Measurements from ENCODE around the gene SLC19A3.
"Not testable (repeated sequence)": the region's sequence is repeated elsewhere in the genome, so short reads cannot be mapped to it uniquely, and the experiment has no call there.

SLC19A3 gene

DNA sequence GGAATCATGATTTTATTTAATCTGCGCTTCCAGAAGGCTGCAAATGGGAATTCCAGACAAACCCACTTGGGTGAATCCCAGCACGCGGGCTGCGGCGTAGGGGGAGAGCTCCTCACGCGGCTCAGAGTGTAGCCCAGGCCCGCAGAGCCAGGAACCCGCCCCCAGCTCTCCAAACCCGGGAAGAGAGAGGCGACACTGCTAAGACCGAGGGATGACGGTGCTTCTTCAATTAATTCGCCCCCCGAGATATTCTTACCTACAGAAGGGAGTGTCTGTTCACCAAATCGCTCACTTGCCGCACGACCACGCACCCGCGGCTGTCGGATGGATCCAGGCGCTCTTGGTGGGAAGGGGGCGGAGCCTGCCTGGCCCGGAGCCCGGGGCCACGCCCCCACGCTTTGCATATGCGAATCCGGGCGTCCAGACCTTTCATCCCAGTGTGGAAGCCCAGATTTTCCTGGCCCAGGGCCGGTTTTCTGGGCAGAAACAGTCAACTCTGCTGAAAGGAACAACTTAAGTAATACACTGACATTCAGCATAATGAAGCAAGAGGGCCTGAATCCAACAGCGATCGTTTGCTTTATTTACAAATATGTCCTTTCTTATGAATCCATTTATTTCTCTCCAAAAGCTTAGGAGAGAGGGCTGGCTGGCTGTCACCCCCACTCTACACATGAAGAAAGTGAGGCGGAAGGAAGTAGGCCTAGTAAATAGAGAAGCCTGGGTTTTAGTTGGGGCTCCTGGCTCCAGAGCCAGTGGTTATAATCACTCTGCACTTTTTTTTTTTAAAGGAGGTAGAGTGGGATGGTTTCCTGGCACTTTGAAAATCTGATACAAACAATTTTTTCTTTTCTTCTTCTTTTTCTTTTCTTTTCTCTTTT, at the start of gene SLC19A3:
TSS of gene SLC19A3 (minus strand) at position 342 of the 881 bp plus-strand sequence. CDS start 15,710 bp downstream, outside the sequence.
- Mint-ChIP-seq H3K9me3 (no peaks in the 10 kb centered on the region), H3K27ac (no peak within 1 kb of the TSS), H3K4me3 (no peak within 1 kb of the TSS), H3K4me1 (ENCODE audit: low read depth) (peaks cover 3% of the 10 kb centered on the region), H3K36me3 (ENCODE audit: low read depth) (no peaks in the 10 kb centered on the region), H3K27me3 (peaks cover 29% of the 10 kb centered on the region)

DNA sequence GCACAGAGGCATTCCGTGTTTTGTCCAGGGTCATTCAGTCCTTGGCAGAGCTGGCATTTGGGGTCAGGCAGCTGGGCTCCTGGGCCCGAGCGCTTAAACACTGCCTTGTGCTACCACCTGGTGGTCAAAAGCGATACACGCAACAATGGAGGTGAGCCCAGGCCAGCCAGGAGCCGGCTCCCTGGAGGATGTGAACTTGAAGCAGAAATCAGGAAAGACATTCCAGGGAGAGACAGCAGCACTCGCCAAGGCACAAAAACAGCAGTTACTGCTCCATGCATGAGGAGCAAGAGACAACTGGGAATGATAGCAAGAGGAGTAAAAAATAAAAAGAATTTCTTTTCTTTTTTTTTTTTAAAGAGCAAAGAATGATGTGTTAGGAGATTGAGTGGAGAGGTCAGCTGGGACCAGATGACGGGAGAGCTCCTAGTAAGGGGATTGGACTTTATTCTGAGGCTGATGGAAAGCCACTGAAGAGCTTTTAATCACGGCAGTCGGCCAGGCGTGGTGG, 48.6 kb upstream of the SLC19A3 start:
- Mint-ChIP-seq H3K4me1 (ENCODE audit: low read depth) (no peaks in the 10 kb centered on the region), H3K4me3 (no peak overlapping the region), H3K27ac (no peak overlapping the region), H3K36me3 (ENCODE audit: low read depth) (no peaks in the 10 kb centered on the region), H3K27me3 (no peaks in the 10 kb centered on the region), H3K9me3 (no peaks in the 10 kb centered on the region)

DNA sequence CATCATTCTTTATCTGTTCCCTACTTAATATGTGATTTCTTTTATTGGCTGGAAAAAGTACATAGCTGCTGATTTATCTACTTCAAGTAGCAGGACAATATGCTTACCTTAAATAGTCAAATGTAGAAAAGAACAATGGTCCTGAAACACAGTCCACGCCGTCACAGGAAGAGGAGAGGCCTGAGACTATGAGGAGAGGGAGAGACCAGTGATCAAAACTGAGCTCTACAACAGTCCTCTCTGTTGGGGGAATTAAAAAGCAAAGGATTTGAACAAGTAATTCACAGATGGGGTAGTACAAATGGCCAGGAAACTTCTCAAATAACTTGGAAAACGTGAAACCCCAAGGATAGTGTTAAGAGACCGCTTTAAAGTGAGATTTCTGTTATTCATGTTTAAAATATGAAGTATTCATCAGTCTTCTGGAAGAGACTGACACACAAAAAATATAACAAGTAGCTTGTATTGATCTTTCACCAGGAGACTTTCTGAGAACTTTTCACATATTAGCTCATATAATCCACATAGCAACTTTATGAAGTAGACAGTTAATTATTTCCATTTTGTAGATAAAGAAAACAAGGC, 48.1 kb upstream of the SLC19A3 start:
- Mint-ChIP-seq H3K9me3 (no peaks in the 10 kb centered on the region), H3K4me1 (ENCODE audit: low read depth) (no peaks in the 10 kb centered on the region), H3K4me3 (no peak overlapping the region), H3K27ac (no peak overlapping the region), H3K36me3 (ENCODE audit: low read depth) (no peaks in the 10 kb centered on the region), H3K27me3 (no peaks in the 10 kb centered on the region)

DNA sequence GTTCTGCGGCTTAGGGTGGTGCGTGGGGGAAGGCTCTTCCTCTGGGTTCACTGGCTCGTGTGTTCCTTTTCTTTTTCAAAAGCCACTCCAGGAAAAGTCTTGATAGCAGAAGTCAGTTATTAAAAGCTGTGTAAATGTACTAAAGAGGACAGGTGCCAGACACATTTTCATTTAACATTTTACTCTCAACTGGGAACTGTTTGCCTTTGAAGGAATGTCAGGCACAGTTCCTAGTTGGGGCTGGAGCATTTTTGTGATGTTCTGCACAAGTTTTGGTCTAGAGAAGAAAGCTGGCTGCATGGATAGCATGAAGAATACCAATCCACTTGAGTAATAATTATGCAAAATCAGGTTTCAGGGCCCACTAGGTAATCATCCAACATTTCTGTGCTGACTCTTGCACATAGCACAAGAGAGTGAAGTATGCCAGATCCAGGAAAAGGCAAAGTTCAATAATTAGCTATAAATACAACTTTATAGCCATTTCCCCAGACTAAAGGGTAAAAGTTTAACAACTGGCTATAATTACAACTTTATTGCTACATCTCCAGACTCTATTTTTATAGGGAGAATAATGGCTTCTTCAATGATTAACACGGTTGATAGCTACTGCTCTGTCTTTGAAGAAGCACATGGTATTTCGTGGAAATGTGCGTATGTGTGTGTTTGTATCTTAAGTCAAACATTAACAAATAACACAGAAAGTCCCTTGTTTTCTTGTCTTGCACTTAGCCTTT, 44.1 kb upstream of the SLC19A3 start:
- H3K27ac Mint-ChIP-seq, result no peak overlapping the region

DNA sequence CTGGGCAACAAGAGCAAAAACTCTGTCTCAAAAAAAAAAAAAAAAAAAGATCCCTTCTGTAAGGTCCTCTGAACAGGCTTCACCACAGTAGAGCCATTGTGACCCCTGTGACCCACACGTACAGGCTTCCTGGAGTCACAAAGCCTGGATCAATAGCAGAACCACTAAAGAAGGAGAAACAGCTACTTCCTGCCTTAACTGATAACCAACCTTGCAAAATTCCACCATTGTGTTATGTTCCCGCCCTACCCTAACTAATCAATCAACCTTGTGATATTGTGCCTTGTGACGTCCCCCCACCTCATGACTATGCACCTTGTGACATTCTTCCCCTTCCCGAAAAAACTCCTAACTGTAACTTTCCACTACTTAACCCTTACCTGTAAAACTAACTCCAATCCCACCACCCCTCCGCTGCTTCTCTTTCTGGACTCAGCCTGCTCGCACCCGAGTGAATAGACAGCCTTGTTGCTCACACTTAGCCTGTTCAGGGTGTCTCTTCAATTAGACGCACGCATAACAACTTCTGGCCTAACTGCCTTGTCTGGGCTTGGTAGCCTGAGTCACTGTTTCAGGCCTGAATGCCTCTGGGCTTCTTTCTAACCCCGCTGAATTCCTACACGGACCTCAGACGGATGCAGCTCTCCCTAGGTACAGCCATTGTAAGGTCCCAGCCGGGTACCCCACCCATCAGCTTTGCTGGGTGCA, 41.7 kb upstream of the SLC19A3 start:
- Mint-ChIP-seq H3K9me3 (no peaks in the 10 kb centered on the region), H3K4me3 (no peak overlapping the region), H3K27me3 (peaks cover 5% of the 10 kb centered on the region), H3K4me1 (ENCODE audit: low read depth) (no peaks in the 10 kb centered on the region), H3K27ac (no peak overlapping the region), H3K36me3 (ENCODE audit: low read depth) (no peaks in the 10 kb centered on the region)

More for the DNA sequence above, 44.1 kb upstream of the SLC19A3 start:
- Mint-ChIP-seq H3K4me1 (ENCODE audit: low read depth) (no peaks in the 10 kb centered on the region), H3K4me3 (no peak overlapping the region), H3K36me3 (ENCODE audit: low read depth) (no peaks in the 10 kb centered on the region), H3K27me3 (no peaks in the 10 kb centered on the region), H3K9me3 (no peaks in the 10 kb centered on the region)

DNA sequence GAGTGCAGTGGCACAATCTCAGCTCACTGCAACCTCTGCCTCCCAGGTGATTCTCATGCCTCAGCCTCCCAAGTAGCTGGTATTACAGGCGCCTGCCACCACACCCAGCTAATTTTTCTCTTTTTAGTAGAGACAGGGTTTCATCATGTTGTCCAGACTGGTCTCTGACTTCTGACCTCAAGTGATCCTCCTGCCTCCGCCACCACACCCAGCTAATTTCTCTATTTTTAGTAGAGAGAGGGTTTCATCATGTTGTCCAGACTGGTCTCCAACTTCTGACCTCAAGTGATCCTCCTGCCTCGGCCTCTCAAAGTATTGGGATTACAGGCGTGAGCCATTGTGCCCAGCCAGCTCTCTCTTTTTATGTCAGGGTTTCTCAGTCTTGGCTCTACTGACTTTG, 38.4 kb upstream of the SLC19A3 start:
- not testable (repeated sequence) for H3K9me3 Mint-ChIP-seq; H3K4me1 Mint-ChIP-seq (ENCODE audit: low read depth); H3K27me3 Mint-ChIP-seq; H3K27ac Mint-ChIP-seq; H3K4me3 Mint-ChIP-seq; H3K36me3 Mint-ChIP-seq (ENCODE audit: low read depth)

DNA sequence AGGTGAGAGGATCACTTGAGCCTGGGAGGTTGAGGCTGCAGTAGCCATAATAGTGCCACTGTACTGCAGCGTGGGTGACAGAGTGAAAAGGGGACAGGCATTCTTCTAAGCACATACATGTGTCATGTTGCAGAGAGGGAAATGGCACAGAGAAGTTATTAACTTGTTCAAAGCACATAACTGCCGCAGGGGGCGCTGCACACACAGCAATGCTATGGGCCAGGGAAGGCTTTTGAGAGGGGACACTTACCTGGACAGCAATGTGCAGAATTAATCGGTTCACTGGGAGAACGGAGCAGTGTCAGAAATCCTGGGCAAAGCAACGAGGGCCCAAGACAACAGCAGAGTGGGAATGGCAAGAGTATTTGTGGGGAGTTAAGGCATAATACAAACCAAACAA, 30.3 kb upstream of the SLC19A3 start:
- Mint-ChIP-seq H3K4me3 (no peak overlapping the region), H3K27ac (no peak overlapping the region), H3K4me1 (ENCODE audit: low read depth) (no peaks in the 10 kb centered on the region), H3K36me3 (ENCODE audit: low read depth) (no peaks in the 10 kb centered on the region), H3K27me3 (peaks cover 4% of the 10 kb centered on the region), H3K9me3 (no peaks in the 10 kb centered on the region)

DNA sequence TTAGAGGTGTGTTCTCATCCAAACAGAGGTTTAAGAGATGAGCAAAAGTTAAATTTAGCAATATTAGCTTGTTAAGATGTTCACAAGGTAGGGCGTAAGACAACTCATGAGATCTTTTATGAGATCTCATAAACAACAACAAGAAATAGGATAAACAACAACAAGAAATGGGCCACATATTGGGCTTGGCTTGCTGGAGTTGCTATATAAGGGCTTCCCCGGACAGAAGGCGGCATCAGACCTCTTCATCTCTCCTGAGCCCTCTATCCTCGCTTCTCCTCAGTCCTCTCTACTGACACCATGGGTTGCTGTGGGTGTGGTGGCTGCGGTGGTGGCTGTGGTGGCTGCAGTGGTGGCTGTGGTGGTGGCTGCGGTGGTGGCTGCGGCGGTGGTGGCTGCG, 27.8 kb upstream of the SLC19A3 start, which contains the start of gene SCYGR8:
TSS of gene SCYGR8 (plus strand) at position 301 of the 400 bp plus-strand sequence. CDS start at position 301, 0 bp downstream.
- Mint-ChIP-seq H3K36me3 (ENCODE audit: low read depth) (no peaks in the 10 kb centered on the region), H3K4me1 (ENCODE audit: low read depth) (no peaks in the 10 kb centered on the region), H3K27ac (no peak within 1 kb of the TSS), H3K27me3 (peaks cover 4% of the 10 kb centered on the region), H3K9me3 (no peaks in the 10 kb centered on the region), H3K4me3 (no peak within 1 kb of the TSS)

DNA sequence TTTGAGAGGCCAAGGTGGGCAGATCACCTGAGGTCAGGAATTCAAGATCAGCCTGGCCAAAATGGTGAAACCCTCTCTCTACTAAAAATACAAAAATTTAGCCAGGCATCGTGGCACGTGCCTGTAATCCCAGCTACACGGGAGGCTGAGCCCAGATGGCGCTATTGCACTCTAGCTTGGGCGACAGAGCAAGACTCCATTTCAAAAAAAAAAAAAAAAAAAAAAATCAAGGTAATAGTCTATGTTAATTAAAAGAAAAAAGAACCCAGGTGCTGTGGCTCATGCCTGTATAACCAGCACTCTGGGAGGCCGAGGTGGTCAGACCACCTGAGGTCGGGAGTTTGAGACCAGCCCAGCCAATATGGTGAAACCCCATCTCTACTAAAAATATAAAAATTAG, 22.9 kb upstream of the SLC19A3 start:
- not testable (repeated sequence) for H3K4me1 Mint-ChIP-seq (ENCODE audit: low read depth); H3K4me3 Mint-ChIP-seq; H3K9me3 Mint-ChIP-seq; H3K27ac Mint-ChIP-seq; H3K36me3 Mint-ChIP-seq (ENCODE audit: low read depth); H3K27me3 Mint-ChIP-seq

DNA sequence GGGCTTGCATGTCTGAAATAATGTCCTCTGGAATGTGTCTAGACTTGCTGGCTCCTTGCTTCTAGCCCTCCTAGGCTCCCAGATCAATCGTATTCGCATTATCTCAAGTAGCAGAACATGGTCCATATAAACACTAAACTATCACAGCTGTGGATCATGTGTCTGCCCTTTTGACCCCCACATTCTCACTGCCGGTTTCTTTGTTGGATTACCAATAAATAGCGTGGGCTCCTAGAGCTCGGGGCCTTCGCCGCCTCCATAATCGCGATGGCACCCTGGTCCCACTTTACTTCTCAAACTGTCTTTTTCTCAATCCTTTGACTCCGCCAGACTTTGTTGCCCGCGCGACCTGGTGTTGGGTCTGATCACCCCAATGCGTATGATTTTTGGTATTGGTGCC, 21.5 kb upstream of the SLC19A3 start:
- H3K4me1 Mint-ChIP-seq (ENCODE audit: low read depth), result no peaks in the 10 kb centered on the region
- H3K27ac Mint-ChIP-seq, result no peak overlapping the region

DNA sequence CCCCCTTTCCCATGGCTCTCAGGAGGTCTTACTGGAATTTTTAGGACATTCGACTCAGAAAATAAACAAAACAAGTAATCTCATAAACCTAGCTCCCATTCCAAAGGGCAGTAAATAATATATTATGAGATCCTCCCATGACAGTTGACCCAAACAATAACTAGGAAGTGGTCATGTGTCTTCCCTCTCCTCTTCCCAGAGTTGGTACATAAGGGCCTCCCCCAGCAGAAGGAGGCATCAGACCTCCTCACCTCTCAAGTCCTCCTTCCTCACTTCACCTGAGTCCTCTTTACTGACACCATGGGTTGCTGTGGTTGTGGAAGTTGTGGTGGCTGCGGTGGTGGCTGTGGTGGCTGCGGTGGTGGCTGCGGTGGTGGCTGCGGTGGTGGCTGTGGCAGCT, 10.2 kb upstream of the SLC19A3 start, which contains the start of gene SCYGR7:
TSS of gene SCYGR7 (plus strand) at position 301 of the 400 bp plus-strand sequence. CDS start at position 301, 0 bp downstream.
- Mint-ChIP-seq H3K4me1 (ENCODE audit: low read depth) (no peaks in the 10 kb centered on the region), H3K36me3 (ENCODE audit: low read depth) (no peaks in the 10 kb centered on the region), H3K4me3 (no peak within 1 kb of the TSS), H3K9me3 (no peaks in the 10 kb centered on the region), H3K27ac (no peak within 1 kb of the TSS), H3K27me3 (peaks cover 13% of the 10 kb centered on the region)

More for the DNA sequence above, 21.5 kb upstream of the SLC19A3 start:
- Mint-ChIP-seq H3K36me3 (ENCODE audit: low read depth) (no peaks in the 10 kb centered on the region), H3K4me3 (no peak overlapping the region), H3K27me3 (peaks cover 7% of the 10 kb centered on the region), H3K9me3 (no peaks in the 10 kb centered on the region)

DNA sequence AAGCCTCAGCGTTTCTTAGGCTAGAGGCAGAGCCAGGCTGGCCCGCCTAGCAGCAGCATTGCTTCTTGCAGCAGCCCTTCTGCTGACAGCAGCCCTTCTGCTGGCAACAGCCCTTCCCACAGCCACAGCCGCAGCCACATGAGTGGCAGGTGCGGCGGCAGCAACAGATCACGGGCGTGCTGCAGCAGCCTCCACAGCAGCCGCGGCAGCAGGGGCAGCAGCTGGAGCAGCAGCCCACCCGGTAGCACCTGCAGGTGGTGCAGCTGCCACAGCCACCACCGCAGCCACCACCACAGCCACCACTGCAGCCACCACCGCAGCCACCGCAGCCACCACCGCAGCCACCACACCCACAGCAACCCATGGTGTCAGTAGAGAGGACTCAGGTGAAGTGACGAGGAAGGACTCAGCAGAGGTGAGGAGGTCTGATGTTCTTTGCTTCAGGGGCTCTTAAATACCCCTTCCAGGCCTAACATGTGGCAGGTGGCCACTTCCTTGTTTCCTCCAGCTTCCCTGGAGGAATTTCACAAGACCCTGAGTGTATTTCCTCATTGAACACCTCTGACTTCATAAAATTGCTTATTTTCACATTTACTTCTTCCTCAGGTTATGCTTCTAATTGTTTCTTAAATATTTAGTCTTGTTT, 6.7 kb upstream of the SLC19A3 start, which contains the start of gene SCYGR6:
TSS of gene SCYGR6 (minus strand) at position 364 of the 646 bp plus-strand sequence. CDS start at position 364, 0 bp downstream.
- Mint-ChIP-seq H3K27me3 (peaks cover 20% of the 10 kb centered on the region), H3K27ac (no peak within 1 kb of the TSS), H3K4me1 (ENCODE audit: low read depth) (no peaks in the 10 kb centered on the region), H3K36me3 (ENCODE audit: low read depth) (no peaks in the 10 kb centered on the region), H3K4me3 (no peak within 1 kb of the TSS), H3K9me3 (no peaks in the 10 kb centered on the region)

DNA sequence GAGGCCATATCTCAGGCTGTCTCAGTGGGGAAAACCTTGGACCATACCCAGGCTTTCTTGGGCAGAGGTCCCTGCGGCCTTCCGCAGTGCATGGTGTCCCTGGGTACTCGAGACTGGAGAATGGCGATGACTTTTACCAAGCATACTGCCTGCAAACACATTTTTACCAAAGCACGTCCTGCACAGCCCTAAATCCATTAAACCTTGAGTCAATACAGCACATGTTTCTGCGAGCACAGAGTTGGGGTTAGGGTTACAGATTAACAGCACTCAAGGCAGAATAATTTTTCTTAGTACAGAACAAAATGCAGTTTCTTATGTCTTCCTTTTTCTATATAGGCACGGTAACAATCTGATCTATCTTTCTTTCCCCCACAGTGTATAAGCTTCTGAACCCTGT, 5.0 kb upstream of the SLC19A3 start:
- H3K27me3 Mint-ChIP-seq, result peaks cover 16% of the 10 kb centered on the region
- H3K36me3 Mint-ChIP-seq (ENCODE audit: low read depth); H3K27ac Mint-ChIP-seq: not testable (repeated sequence)

DNA sequence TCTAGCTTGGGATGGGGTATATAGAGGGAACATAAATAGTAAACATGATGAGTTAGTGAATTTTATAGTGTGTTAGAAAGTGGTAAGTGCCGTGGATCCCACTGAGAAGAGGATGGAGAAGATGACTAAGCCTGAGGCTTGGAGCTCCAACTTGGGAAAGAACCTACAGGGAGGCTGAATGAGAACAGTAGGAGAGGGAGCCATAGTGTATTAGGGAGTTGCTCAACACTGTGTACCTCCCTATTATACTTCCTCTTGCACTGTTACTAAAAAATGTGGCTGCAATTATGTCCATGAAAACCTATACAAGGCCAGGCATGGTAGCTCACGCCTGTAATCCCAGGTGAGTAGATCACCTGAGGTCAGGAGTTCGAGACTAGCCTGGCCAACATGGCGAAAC, 2.9 kb upstream of the SLC19A3 start:
- no peaks in the 10 kb centered on the region for H3K36me3 Mint-ChIP-seq (ENCODE audit: low read depth)
- H3K4me1 Mint-ChIP-seq (ENCODE audit: low read depth), result peaks cover 3% of the 10 kb centered on the region
- H3K27me3 Mint-ChIP-seq, result peaks cover 30% of the 10 kb centered on the region
- H3K9me3 Mint-ChIP-seq, result no peaks in the 10 kb centered on the region
- H3K4me3 Mint-ChIP-seq, result no peak overlapping the region
- H3K27ac Mint-ChIP-seq, result no peak overlapping the region

More for the DNA sequence above, 5.0 kb upstream of the SLC19A3 start:
- H3K4me1 Mint-ChIP-seq (ENCODE audit: low read depth); H3K9me3 Mint-ChIP-seq; H3K4me3 Mint-ChIP-seq: not testable (repeated sequence)

Data from stimulated activated naive CD8-positive, alpha-beta T cell treated with anti-CD3 and anti-CD28 coated beads, Interleukin-15, Interleukin-2, amounts not matched to agents 100 ng/mL and 50 ng/mL, for 24 hours (primary cell).